NCI-H128 (cell line): ENCODE results near the gene DLG2.
"Not testable (repeated sequence)": the region's sequence is repeated elsewhere in the genome, so short reads cannot be mapped to it uniquely, and the experiment has no call there.

Experiments used
- DNase-seq: peaks from one replicate; lab custom pipeline; 2025; ENCODE audit not compliant: unreplicated experiment; lab: John Stamatoyannopoulos, UW

DLG2 gene

DNA sequence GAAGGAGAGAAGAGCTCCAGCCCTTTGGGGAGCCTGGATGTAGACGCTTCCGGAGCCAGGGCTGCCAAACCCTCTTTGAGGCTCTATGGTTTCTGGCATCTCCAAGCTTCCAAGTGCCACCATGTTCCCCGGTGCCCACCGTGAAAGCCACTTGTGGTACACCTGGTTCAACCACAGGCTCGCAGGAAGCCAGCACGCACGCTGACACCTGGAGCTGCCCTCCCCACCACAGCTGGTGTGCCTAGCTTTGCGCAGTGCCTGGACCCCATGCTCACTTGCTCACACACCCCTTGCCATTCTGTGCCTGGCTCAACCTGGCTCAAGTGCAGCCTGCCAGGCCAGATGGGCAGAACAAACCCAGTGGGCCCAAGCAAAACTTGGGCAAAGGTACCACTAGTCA, 831.4 kb downstream of the DLG2 start:
- DNase-seq, result no peak

DNA sequence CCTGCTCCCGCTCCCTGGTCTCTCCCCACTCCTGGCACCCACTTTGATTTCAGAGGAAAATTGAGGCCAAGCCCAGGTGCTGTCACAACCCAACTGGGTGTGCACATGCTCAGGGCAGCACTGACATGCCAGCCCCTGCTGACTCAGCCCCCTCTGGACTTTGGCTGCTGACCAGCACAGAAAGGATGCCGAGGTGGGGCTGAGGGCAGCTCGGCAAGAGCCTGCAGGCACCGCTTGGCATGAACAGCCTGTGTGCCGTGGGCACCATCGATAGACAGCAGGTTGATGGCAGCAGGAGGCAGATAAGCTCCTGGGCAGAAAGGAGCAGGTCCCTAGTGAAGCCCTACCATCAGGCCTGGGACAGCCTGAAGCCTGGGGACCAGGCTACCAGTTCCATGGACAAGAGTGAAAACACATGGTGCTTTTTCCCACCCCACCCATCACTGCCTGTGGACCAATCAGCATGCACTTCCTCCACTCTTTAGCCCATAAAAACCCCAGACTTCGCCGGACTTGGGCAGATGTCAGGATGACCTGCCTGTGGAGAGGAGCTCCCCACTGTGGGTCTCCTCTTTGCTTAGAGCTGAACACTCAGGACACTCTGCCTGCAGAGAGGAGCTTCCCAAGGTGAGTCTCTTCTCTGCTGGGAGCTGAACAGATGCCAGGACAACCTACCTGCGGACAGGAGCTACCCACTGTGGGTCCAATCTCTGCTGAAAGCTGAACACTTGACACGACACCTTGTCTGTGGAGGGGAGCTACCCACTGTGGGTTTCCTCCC, 832.3 kb downstream of the DLG2 start:
- DNase-seq, result no peak

DNA sequence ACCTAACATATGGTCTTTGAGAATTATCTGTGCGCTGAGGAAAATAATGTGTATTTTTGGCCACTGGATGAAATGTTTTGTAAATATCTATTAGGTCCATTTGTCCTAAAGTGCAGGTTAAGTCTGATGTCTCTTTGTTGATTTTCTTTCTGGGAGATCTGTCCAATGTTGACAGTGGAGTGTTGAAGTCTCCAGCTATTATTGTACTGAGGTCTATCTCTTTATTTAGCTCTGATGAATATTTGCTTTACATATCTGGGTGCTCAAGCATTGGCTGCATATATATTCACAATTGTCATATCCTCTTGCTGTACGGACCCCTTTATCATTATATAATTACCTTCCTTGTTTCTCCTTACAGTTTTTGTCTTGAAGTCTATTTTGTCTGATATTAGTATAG, 833.8 kb downstream of the DLG2 start:
- no peak for DNase-seq

DNA sequence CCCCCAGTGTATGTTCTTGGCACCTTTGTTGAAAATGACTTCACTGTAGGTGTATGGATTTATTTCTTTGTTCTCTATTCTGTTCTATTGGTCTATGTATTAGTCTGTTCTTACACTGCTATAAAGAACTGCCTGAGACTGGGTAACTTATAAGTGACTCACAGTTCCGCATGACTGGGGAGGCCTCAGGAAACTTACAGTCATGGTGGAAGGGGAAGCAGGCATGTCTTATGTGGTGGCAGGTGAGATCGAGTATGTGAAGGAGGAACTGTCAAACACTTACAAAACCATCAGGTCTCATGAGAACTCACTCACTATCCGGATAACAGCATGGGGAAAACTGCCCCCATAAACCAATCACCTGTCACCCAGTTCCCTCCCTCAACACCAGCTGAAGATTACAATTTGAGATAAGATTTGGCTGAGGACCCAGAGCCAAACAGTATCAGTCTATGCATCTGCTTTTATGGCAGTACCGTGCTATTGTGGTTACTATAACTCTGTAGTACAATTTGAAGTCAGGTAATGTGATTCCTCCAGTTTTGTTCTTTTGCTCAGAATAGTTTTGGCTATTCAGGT, 836.2 kb downstream of the DLG2 start:
- no peak for DNase-seq

DNA sequence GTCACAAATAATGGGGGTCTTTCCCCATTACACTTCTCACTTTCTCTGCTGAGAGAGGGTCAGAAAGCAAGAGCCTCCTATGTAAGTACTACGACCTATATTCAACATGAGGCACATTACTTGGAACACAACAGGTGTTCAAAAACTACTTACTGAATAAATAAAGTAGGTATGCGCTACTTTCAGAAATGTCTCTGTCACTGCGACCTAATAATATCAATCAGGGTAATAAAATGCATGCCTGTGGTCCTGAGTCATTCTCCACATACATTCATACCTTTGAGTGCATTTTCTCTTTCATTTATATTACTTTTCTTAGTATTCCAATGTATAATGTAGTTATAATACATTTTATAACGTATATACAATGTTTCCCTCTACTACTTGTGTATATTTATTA, 838.9 kb downstream of the DLG2 start:
- DNase-seq, result no peak

DNA sequence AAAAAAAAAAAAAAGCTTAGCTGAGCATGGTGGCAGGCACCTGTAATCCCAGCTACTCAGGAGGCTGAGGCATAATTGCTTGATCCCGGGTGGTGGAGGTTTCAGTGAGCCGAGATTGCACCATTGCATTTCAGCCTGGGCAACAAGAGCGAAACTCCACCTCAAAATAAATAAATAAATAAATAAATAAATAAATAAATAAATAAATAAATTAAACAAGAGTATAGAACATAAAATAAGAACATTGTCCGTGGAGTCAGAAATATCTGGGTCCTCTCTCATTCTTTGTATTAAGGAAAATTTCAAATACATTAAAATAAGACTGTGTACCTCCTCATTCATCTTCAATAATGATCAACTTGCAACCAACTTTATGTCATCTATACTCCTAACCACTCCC, 843.0 kb downstream of the DLG2 start:
- DNase-seq, result not testable (repeated sequence)

DNA sequence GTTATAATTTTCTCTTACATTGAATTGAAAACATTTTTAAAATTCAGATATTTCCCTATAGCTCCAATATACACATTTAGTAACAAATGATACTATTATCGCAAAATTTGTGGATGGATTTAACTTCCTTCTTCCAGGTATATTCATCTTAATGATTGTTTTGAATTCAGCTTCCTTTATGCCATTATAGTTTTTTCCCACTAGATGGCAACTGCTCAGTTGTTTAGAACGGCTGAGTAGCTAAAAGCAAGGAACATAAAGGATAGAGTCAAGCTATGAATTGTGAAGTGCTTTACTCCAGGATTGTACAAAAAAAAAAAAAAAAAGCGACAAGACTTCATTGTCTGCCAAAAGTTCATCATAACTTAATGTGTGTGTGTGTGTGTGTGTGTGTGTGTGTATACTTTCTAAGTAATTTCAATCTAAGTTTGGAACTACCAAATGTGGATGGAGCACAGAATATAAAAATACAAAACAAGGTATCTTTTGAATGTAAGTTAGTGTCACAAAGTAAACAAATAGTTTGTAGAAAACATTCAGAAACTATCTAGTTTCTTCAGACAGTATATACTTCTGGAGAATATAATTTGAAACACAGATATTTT, 846.4 kb downstream of the DLG2 start:
- no peak for DNase-seq

DNA sequence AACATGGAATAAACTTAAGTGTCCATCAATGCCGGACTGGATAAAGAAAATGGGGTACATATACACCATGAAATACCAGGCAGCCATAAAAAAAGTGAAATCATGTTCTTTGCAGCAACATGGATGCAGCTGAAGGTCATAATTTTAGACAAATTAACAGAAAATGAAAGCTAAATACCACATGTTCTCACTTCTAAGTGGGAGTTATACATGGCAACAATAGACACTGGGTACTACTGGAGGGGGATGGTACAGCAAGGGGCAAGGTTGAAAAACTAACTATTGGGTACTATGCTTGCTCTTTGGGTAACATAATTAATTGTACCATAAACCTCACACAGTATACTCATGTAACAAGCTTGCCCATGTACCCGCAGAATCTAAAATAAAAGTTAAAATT, 851.6 kb downstream of the DLG2 start:
- no peak for DNase-seq

DNA sequence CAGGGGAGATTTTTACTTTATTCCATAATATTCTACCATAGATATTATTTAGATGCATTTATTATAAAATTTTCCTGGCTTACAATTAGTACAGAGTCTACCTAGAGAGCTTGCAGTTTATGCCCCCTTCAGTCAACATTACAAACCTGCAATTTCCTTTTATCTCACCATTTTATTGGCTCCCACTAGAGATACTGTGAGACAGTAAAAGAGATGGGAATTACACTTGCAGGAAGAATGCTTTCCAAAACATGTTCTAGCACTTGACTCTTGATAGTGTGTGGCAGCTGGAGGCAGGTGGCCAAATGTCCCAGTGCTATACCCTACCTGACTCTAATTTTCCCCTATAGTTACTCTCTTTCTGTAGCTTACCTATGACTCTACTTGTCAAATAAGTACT, 863.2 kb downstream of the DLG2 start:
- no peak for DNase-seq

DNA sequence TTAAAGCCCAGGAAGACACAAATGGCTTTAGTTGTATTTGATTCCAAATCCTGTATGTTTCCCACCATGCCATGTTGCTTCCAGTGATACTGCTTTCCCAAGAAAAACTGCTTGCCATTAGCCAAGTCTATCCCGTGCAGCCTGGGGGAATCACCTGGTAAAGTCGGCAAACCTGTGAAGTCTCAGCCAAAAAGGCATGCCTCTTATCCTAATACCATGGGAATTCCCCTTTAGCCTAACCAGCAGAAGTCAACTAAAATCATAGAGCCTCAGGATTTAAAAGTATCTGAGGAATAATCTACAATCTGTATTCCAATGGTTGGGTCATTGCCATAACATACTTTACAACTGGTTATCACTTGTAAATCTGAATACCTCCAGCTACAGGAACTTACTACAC, 869.4 kb downstream of the DLG2 start:
- DNase-seq, result no peak

DNA sequence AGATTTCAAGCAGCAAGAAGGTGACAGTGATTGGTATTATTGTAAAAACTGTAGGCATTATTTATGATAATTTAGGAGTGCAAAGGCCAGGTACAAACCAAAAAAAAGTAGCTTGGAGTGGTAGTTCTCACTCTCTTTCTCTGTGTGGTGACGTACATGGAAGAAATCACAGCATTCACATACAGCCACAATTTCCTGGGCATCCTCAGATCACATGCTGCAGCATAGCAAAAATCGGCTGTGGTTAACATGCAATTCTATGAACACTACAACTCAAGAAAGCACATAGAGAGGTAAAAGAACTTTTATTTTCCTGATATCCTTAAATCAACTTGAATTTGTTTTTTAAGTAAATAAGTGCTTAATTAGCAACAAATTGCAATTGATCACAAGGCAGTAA, 875.8 kb downstream of the DLG2 start:
- no peak for DNase-seq

DNA sequence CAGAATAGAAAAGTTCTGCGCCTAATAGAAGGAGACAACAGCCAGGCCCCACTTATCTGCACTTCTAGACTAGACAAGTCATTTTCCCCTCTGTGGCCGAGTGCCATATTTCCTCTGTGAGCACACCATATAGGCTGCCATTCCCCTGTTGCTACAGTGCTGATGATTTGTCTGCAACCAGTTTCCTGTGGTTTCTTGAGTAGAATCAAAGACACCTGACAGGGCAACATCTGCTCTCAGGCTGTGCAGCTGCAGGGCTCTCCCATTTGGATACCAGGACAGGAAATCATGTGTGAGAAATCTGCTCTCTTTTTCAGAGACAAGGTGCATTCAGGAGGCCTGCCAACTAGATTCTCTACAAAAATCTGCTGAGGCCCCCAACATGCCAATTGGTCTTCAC, 879.3 kb downstream of the DLG2 start:
- DNase-seq, result no peak

DNA sequence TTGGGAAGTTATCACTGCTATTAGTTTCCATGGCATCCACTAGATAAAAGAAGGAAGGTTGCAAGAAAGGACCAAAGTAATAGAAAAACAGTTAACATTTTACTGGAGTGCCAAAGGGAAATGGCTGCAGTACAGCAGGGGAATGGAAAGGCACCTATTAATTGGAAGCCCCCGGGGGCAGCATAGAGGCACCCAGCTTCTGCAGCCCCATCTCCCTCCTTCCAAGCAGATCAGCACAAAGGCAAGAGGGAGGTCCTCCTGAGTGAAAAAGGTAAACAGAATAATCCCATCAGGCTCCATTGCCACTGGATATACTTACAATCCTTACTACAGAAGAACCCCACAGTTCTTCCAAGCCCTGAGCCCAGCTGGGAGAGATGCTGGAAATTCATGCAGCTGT, 887.1 kb downstream of the DLG2 start:
- DNase-seq, result no peak

DNA sequence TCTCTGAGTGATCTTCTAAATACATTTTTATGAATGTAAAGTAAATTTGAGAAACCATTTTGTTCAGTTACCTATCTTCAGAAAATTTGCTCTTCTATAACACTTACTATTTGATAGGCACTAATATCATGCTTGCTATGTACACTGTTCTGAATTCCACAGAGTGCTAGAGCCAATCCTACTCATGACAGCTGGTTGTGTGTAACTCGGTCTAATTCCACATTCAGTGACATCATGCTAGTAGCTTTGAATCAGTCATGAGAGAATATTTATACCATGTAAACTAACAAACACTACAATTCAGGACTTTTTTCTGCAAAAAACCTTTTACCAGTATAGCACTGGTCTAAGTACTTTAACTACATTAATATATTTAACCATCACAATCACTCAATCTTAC, 902.9 kb downstream of the DLG2 start:
- no peak for DNase-seq

DNA sequence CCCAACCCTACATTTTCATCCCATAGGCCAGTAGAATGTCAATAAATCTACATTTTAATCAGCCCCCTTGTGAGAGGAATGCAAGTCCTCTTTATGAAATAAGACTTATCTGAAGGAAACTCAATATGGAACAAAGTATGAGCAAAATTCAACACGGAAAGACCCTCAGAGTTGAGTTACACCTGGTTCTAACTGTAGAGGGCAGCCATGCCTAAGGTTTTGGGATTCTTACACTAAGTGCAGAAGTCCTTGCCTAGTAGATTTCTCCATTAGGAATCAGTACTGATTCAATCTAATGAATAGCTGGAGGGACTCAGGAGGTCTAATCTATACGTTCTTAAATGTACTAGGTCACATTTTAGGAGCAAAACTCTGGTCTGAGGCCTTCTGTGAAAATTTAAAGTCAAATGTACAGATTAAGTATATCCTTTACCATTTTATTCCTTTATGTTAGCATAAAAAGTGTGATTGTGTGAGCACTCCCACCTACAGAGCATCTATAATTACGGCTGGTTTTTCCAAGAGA, 904.5 kb downstream of the DLG2 start:
- no peak for DNase-seq

DNA sequence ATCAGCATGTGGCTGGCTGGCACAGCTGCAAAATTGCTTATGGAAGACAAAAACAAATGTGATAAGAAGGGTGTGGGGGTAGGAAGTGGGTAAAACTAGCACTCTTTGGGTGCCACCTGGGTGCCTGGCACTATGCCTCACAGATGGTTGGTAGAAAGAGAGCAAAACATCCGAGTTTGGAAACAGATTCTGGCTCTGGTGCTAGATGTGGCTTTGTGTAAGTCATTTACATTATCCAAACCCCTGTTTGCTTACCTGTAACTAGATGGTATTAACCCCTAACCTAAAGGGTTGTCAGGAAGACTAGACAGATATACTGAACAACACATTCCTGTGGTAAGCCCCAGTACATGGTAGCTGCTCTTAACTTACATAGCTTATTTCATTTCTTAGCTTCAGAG, 905.6 kb downstream of the DLG2 start:
- DNase-seq, result no peak

DNA sequence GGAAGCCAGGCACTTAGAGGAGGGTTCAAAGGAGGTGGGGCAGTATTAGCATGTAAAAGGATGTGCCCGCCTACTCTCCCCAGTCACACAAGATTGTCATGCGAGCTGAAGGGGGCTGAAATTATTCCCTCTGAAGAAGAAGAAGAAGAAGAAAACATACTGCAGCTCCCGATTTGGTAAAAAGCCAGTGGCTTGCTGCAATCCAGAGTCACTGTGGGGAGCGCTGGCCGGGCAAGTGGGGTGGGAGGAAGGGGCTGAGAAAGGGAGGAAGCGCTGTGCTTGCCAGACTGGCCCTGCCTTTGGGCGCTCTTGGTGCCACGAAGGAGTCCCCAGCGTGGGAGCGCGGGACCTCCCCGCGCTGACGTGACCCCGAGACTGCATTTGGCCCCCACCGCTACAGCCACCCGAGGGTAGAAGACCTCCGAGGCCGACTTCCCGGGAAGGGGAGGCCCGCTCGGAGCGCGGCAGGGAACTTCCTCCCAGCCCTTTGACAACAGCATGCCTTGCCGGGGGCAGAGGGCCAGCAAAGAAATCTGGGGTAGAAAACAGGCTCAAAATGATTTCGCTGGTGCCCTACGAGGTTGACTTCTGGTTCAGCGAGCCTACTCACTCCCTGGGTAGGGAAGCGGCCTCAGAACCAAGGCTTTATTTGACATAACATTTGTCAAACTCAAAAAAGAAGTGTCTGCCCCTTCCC, 906.3 kb downstream of the DLG2 start:
- no peak for DNase-seq

DNA sequence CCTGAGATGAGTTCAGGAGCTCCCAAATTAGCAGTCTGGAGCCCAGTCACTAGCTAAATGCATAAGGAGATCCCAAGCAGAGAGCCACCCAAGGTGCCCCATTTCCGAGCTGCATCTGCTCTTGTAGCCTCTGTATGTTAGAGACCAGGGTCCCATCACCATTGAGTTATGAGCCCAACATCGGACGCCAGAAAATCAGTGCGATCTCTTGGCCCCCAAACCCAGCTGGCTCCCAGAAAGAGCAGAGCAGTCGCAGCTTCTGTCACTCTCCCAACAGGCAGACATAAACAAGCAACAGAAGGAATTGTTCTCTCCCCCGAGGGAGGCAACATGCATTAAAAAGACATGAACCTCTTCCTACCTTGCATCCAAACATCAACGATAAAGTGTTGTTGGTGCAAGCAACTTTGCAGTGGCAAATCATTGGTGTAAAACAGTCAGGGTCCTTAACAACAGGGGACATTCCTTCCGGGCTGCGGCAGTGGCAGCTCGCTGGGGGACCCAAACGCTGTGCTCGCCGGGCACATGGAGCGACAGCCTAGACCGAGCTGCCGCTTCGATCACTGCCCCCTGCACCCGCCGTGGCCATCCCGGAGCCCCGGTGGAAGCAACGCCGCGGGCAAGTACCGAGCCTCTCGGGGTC, 907.1 kb downstream of the DLG2 start:
- no peak for DNase-seq

DNA sequence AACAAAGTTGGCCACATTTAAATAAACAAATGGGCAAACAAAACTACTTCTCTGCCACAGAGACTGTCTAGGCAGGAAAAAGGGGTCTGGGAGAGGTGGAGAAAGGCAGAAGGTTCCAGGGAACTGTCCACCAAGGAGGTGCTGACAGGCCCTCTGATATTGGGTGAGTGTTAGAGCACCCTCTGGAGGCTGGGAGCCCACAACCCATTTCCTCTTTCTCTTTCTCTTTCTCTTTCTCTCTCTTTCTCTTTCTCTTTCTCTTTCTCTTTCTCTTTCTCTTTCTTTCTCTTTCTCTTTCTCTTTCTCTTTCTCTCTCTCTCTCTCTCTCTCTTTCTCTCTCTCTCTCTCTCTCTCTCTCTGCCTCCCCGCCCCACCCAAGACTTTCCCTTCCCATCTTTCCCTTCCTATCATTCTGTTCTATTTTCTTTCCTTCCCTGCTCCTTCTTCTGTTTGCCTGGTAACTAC, 912.8 kb downstream of the DLG2 start:
- DNase-seq, result no peak

DNA sequence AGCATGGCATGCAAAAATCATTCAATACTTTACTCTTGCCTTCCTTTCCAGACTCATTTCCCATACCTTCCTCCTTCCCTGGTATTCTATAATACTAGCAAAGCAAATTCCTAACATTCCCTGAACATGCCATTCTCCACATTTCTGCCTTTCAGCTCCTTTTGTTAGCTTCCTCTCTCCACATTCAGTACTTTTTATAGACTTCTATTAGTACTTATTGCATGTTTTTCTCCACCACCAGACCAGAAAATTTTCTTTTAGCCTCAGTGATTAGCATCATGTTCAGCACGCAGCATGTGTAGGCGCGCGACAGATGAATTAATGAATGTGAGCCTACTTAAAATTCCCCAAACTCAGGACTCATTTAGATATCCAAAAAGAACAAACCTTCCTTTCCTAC, 935.3 kb downstream of the DLG2 start:
- no peak for DNase-seq

DNA sequence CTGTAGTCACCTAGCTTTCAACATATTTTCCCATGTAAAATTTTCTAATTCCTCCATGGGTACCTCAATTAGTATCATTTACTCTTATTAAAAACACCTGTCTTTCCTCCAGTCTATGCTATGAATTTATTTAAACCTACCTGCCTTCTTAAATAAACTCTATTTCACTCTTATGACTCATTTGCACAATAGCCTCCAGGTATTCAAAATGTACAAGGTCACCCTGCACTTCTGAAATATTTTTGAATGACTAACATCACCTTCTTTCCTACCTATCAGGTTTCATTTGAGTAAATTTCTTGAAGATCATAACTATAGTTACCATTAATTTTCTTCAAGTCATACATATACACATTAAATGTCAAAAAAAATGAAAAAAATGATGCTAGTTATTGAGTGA, 939.7 kb downstream of the DLG2 start:
- DNase-seq, result no peak
